Measurements from ENCODE around the gene ST6GALNAC1.

DNA sequence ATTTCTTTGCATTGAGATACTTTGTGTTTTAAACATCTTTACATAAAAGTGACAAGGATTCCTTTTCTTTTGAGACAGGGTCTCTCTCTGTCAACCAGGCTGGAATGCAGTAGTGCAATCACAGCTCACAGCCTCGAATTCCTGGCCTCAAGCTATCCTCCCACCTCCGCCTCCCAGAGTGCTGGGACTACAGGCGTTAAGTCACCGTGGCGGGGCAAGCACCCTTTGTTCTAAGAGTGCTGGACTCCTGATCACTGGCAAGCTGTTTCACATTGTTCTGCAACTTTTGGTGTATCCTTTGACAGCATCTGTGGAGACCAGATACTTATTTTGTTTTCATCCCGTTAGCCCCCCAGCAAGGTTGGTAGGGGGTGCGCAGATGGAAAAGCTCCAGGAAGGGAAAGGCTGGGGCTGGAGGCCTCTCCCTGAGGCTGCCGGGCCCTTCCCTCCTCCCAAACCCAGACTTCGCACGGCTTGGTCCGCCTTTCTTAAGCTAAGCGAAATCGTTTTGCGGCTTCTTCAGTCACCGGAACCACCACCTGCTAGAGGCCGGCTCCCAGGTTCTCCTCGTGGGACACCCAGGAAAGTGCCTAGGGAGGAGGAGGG, 59.0 kb downstream of the ST6GALNAC1 start:
- TF ChIP-seq, protein P1, sequence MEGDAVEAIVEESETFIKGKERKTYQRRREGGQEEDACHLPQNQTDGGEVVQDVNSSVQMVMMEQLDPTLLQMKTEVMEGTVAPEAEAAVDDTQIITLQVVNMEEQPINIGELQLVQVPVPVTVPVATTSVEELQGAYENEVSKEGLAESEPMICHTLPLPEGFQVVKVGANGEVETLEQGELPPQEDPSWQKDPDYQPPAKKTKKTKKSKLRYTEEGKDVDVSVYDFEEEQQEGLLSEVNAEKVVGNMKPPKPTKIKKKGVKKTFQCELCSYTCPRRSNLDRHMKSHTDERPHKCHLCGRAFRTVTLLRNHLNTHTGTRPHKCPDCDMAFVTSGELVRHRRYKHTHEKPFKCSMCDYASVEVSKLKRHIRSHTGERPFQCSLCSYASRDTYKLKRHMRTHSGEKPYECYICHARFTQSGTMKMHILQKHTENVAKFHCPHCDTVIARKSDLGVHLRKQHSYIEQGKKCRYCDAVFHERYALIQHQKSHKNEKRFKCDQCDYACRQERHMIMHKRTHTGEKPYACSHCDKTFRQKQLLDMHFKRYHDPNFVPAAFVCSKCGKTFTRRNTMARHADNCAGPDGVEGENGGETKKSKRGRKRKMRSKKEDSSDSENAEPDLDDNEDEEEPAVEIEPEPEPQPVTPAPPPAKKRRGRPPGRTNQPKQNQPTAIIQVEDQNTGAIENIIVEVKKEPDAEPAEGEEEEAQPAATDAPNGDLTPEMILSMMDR (conservative IDR thresholded peaks at IDR 0.05; ENCODE audit: low read depth, low read length), result no peak
- no peak for TF ChIP-seq EZH2 (IDR thresholded peaks at IDR 0.05; ENCODE audit: borderline replicate concordance, low read depth, low read length, poor library complexity, severe bottlenecking)

Data from A673 (cell line).